WTC11 (cell line): ENCODE measurements around the gene FOXN3.

Experiments
- CBFB ChIP-seq: sonication (generic); formaldehyde crosslinking; IDR thresholded peaks from 2 replicates; pipeline ENCODE4 v1.8.1; 2022; ENCODE audit warnings: mild to moderate bottlenecking, low read depth, missing genetic modification reagents
- CTCF ChIP-seq: fragments of 200-600 bp; IDR thresholded peaks from 2 replicates; pipeline ENCODE4 v1.8.0; 2022; ENCODE audit warnings: antibody characterized with exemption
- ESRRA ChIP-seq: sonication (generic); formaldehyde crosslinking; IDR thresholded peaks from 2 replicates; pipeline ENCODE4 v1.8.1; 2022; ENCODE audit warnings: mild to moderate bottlenecking, missing genetic modification reagents, borderline replicate concordance
- ETV6 ChIP-seq: sonication (generic); formaldehyde crosslinking; IDR thresholded peaks from 2 replicates; pipeline ENCODE4 v1.8.1; 2022; ENCODE audit warnings: mild to moderate bottlenecking, missing genetic modification reagents
- TEAD4 ChIP-seq: sonication (generic); formaldehyde crosslinking; IDR thresholded peaks from 2 replicates; pipeline ENCODE4 v1.8.0; 2022; ENCODE audit warnings: mild to moderate bottlenecking, missing genetic modification reagents
- ZNF219 ChIP-seq: sonication (generic); formaldehyde crosslinking; IDR thresholded peaks from 2 replicates; pipeline ENCODE4 v1.8.0; 2023; ENCODE audit warnings: missing genetic modification reagents, mild to moderate bottlenecking, borderline replicate concordance

- TF ChIP-seq ETV6 (CRISPR knock-in tag) = no peak
- TF ChIP-seq ESRRA (CRISPR knock-in tag) = no peak
- no peak for TF ChIP-seq CBFB (CRISPR knock-in tag)
- TF ChIP-seq CTCF = no peak
- TF ChIP-seq TEAD4 (CRISPR knock-in tag) = no peak
- TF ChIP-seq ZNF219 (CRISPR knock-in tag) = no peak
Observed at GRCh38 chr14:89239023-89239422, 178.0 kb downstream of the FOXN3 start.
